GM10847 (cell line): ENCODE measurements around the gene ROR1.

Source experiments
- POLR2A ChIP-seq: IDR thresholded peaks from 2 replicates; pipeline ENCODE4 v1.6.1; 2011; ENCODE audit not compliant: insufficient read length; ENCODE audit errors: extremely low read depth

Gene ROR1

DNA sequence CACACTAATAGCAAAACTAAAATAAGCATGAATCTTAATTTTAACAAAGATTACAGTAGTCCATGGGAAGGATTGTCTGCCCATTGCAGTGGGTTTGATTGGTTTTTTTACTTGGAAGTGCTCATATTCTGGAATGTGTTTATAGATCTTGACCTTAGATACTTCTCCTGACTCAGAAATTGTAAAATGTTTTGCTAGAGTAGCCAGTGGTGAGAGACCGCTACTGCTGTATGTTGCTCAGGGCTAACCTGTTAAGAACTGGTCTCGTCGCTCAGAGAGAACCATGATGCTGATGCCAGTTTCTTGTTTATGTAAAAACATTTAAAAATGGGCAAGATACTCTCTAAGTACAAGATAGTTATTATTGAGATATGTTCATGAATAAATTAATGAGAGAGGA lies 99.9 kb downstream of the ROR1 start:
- no peak for TF ChIP-seq POLR2A

DNA sequence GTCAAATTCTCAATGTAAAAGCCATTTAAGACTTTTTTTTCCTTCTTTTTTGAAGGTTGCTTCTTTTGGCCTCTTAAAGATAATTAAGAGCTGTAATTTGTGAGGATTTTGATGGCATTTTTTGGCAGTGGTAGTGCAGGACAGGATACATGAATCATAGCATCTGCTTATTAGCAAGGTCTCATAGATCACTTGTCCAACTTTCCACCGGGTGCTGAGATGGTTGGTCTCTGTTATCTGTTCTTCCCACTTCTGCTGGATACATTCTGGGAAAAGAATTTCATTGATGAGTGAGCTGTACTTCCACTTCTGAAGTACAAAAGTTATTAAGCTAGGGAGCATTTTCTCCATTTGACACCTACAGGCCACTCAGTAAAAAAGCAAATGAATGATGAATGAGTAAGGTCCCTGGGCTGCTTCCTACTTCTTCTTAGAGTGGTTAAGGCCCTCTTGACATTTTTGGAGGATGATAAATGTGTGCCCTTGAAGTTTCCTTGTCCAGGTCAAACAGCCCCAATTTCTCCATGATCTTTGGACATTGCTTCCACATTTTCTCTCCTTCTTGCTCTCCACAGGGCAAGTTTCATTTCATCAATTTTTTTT lies 100.6 kb downstream of the ROR1 start:
- no peak for TF ChIP-seq POLR2A

DNA sequence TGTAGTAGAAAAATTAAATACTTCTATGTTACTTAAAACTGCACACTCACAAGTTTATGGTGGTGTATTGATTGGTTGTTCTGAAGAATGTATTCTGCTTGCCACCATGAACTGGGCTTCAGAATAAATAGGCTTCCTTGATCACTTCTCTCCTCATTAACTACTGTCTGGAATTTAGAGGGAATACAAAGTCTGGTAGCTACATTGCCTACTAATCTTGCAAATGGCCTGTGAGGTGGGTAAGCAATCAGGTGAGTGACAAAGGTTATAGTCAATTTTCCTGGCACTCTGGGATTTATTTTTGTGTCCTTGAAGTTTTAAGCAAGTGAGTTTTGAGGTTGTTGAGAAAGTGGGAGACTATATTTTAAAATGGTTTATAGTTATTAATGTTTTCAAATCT lies 101.8 kb downstream of the ROR1 start:
- TF ChIP-seq POLR2A, result no peak

- TF ChIP-seq POLR2A, result no peak
Measured at GRCh38 chr1:63877021-63877767, 103.4 kb downstream of the ROR1 start.

DNA sequence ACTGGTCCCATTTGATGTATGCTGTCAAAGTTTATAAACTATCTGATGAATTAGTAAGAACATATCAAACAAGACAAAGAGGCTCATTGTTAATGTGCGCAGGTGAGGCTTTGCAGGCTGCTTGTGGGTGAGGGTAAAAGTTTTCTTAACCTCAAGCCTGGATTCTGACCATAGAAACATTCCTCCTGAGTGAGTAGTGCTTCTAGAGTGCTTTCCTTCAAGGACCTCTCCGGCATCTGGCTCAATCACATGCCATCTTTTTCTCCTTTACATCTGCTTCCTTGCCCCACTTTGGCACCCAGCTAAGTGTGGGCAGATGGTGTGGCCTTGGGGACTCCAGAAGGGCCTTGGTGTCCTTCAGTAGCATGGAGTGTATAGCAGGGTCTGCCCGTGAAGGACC lies 104.0 kb downstream of the ROR1 start:
- TF ChIP-seq POLR2A, result no peak

GRCh38 chr1:63878932-63879331 lies 105.1 kb downstream of the ROR1 start:
- TF ChIP-seq POLR2A, result no peak

DNA sequence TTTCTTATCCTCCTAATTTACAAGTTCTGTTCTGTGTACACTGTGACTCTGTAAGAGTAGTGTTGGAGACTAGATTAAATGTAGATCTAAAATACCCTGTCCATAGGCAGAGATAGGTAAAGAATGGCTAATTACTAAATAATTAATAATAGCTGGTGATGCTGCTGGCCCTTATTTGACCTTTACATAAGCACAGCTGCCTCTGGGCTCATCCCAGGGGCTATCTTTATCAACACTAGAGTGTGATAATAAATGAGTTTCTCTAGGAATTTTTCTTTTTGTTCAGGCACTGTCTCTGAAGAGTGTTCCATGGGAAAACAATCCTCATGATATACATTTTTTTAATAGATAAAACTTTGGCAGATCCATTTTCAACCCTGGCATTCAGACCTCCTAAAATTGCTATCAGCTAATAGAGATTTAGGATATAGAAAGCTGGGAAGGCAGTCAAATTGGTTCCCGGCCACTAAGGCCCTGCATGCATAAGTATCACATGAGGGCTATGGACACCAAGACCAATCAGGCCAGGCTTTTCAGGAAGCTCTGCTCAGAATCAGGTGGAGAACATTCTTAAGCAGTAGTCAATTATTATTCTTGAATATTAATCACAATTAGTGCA lies 107.2 kb downstream of the ROR1 start:
- no peak for TF ChIP-seq POLR2A

DNA sequence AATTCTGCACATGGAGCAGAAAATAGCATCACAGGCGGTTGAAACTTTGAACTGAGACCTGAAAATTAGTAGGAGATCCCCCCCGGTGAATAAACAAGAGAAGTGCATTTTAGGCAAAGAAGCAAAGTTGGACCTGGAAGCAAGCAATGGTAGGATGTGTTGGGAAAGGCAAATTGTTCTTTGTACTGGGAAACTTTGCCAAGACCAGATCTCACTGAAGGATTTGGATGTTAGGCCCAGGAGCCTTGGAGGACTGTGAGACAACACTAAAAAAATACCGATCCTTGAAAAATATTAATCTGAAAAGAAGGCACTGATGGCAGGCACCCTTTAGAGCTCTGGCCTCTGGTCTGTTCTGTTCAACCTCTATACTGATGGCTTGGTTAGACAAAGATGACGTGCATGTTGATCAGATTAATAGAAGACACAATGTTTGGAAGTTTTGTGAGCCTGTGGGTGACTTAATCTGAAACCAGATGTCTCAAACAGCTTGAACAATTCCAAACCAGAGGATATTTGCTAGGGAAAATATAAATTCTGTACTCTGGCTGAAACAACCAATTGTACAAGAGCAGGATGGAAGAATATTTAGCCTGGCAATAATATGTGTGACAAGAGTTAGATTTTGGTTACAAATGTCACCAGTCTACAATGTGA lies 108.4 kb downstream of the ROR1 start:
- TF ChIP-seq POLR2A, result no peak

DNA sequence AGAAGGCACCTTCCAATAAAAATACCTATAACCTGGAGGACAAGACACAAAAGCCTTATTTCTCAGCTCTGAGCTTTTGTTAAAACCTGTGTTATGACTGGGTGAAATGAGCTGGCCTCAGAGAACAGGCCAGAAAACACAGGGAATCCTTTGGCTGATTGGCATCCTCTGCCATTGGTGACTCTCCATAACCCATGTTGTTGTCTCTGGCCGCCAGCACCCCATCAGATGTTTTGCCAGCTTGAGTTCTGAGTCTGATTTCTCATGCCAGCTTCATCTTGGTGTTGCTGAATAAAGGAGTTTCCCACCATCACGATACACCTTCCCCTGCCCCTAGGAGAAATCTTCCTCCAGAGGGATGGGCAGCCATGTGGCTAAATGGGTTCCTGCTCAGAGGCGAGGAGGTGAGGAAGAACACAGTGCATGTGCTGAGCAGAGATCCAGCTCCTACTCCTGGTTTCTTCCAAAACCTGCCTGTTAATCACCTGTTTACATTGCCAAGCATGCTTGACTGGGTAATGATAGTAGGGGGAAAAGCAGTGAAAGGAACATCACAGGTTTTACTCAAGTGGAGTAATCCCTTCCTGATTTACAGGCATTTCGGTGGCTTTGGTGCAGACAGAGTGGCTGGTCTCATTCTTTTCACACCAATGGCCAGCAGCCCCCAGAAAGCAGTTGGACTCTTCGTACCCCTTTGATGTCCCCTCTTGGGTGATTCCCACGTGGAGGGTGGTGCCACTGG lies 109.8 kb downstream of the ROR1 start:
- no peak for TF ChIP-seq POLR2A

DNA sequence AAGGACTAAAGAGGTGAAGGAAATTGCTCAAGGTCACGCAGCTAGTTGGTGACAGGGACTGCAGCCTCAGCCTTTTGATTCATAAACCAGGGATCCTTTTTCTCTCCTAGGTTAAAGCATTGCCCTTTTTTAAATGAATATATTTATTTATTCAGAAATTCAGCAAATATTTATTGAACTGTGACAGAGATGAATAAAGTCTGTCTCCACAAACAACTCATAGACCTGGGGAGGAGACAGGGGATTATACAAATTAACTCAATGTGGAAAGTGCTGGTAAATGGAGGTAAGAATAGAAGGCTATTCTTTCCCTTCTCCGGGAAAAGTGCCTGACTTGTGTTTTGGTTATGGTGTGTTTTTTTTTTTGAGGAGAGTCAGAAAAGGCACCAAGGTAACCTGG lies 110.7 kb downstream of the ROR1 start:
- no peak for TF ChIP-seq POLR2A

GRCh38 chr1:63885899-63886298 lies 112.1 kb downstream of the ROR1 start:
- TF ChIP-seq POLR2A, result no peak

DNA sequence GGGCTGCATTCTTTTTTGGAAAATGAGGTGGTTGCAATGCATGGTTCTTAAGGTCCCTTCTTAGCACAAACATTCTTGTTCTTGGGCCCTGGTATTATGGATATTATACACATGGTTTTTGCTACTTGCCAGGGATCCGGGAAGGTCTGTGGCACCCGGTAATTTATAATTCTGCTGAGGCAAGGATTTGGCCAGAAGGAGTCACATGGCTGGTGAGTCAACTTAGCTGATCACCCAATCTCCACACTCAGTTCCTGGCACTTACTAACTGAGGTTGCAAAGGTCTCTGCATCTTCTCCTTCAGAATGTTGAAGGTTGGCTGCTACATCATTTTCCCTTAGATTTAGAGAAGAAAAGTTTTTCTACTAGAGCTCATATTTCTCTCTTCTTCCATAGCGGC lies 112.5 kb downstream of the ROR1 start:
- no peak for TF ChIP-seq POLR2A

DNA sequence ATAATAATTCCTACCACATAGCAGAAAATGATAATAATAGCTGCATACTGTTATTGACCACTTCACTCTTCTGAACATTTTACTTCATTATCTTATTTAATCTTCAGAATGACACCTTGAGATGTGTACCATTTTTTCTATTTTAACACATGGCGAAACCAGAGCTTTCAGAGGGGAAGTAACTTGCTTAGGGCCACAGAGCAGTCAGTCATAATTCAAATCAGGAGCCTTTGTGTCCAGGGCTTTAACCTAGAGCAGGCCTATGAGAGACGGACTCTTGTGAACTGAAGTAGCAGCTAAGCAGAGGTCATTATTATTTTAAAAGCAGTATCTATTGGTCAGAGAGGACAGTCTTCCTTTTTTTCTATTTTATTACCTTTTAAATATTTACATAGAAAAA lies 114.0 kb downstream of the ROR1 start:
- TF ChIP-seq POLR2A, result no peak

DNA sequence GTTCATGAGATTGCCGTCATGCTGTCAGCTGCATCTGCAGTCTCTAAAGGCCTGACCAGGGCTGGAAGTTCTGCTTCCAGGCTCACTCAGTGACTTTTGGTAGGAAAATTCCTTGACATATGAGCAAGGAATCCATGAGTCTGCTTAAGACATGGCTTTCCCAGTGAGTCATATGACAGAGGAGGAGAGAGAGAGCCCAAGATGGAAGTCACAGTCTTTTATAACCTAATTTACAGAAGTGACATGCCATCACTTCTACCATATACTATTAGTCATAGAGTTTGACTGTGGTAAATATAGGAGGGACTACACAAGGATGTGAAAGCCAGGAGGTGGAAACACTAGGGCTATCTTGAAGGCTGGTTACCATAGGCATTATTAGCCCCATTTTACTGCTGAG lies 115.2 kb downstream of the ROR1 start:
- no peak for TF ChIP-seq POLR2A

- no peak for TF ChIP-seq POLR2A
Measured at GRCh38 chr1:63890468-63890867, 116.7 kb downstream of the ROR1 start.

DNA sequence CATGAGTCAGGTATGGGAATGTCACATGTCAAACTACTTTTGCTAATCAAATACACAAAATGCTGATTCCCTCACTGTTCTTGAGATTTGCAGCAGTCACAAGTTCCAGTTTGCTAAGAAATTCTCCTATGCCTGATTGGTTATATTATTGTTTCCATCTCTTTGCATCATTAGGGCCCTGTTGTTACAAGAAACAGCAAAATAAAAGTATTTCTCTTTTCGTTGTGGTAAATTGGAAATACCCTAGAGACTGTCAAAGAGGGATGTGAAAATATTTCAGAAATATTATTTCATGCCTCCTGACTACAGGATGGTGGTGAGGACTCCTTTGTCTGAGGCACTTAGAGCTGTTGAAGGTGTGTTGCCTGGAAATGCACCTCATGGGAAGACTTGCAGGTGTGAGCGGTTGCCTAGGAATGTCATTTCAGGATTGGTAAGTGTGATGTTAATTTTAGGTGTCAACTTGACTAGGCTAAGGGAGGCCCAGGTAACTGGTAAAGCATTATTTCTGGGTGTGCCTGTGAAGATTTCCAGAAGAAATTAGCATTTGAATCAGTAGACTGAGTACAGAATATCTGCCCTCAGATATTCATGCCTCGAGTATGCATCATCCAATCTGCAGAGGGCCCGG lies 117.4 kb downstream of the ROR1 start:
- TF ChIP-seq POLR2A, result no peak
